22Rv1 (cell line): ENCODE measurements around the gene PLPP7.

Source experiments
- CTCF ChIP-seq: fragments of 450-650 bp; IDR thresholded peaks from 2 replicates; pipeline ENCODE4 v1.5.1; 2017; ENCODE audit warnings: mild to moderate bottlenecking
- ZFX ChIP-seq: fragments of 450-650 bp; IDR thresholded peaks from 2 replicates; pipeline ENCODE4 v1.6.1; 2017; ENCODE audit warnings: antibody characterized with exemption, borderline replicate concordance

GRCh38 chr9:131335368-131335755, 45.8 kb downstream of the PLPP7 start:
- no peak for TF ChIP-seq CTCF
- TF ChIP-seq ZFX = no peak
